ENCODE measurements around the gene ZGLP1.
A peak's percentile ranks its signal among the peaks of the same experiment; 100 is the strongest.

ZGLP1 gene

GRCh38 chr19:10335352-10335985 is 25.9 kb upstream of the ZGLP1 start:
- Histone ChIP-seq H3K27me3 (ENCODE audit: control insufficient read depth, insufficient read depth, low read length) (peaks cover 6% of the 10 kb centered on the region; the same call in 1 of the 2 replicates), H3K9me3 (ENCODE audit: control insufficient read depth, insufficient read depth, low read length) (no peaks in the 10 kb centered on the region), H3K36me3 (ENCODE audit: control insufficient read depth, insufficient read depth, low read length) (peaks cover 4% of the 10 kb centered on the region), H3K9ac (ENCODE audit: low read depth, low read length) (no peak overlapping the region), H3K4me3 (ENCODE audit: low read depth, low read length) (no peak overlapping the region; the same call in 1 of the 2 replicates), H3K27ac (ENCODE audit: low read depth, low read length) (no peak overlapping the region), H3K4me1 (ENCODE audit: control insufficient read depth, insufficient read depth, low read length) (peaks cover 22% of the 10 kb centered on the region)

- Histone ChIP-seq H3K9me3 (ENCODE audit: control insufficient read depth, insufficient read depth, low read length) (no peaks in the 10 kb centered on the region), H3K27me3 (ENCODE audit: control insufficient read depth, insufficient read depth, low read length) (peaks cover 6% of the 10 kb centered on the region; the same call in 1 of the 2 replicates), H3K27ac (ENCODE audit: low read depth, low read length) (no peak overlapping the region), H3K4me1 (ENCODE audit: control insufficient read depth, insufficient read depth, low read length) (peaks cover 22% of the 10 kb centered on the region), H3K4me3 (ENCODE audit: low read depth, low read length) (peak overlapping the region; percentile 90), H3K36me3 (ENCODE audit: control insufficient read depth, insufficient read depth, low read length) (peaks cover 11% of the 10 kb centered on the region), H3K9ac (ENCODE audit: low read depth, low read length) (no peak overlapping the region)
Measured at GRCh38 chr19:10334588-10335351, 25.2 kb upstream of the ZGLP1 start.

GRCh38 chr19:10333758-10334587 is 24.4 kb upstream of the ZGLP1 start:
- Histone ChIP-seq H3K4me3 (ENCODE audit: low read depth, low read length) (peak overlapping the region; percentile 90), H3K36me3 (ENCODE audit: control insufficient read depth, insufficient read depth, low read length) (peaks cover 19% of the 10 kb centered on the region), H3K27ac (ENCODE audit: low read depth, low read length) (peak overlapping the region; percentile 16), H3K4me1 (ENCODE audit: control insufficient read depth, insufficient read depth, low read length) (peaks cover 15% of the 10 kb centered on the region), H3K9me3 (ENCODE audit: control insufficient read depth, insufficient read depth, low read length) (no peaks in the 10 kb centered on the region), H3K27me3 (ENCODE audit: control insufficient read depth, insufficient read depth, low read length) (peaks cover 6% of the 10 kb centered on the region; the same call in 1 of the 2 replicates), H3K9ac (ENCODE audit: low read depth, low read length) (no peak overlapping the region)

- H3K4me3 ChIP-seq (ENCODE audit: low read depth, low read length) = peak within 1 kb of the TSS; percentile 90
- H3K4me1 ChIP-seq (ENCODE audit: control insufficient read depth, insufficient read depth, low read length) = peaks cover 12% of the 10 kb centered on the region
- H3K9me3 ChIP-seq (ENCODE audit: control insufficient read depth, insufficient read depth, low read length) = no peaks in the 10 kb centered on the region
- peak within 1 kb of the TSS; percentile 96 for H3K27ac ChIP-seq (ENCODE audit: low read depth, low read length)
- H3K36me3 ChIP-seq (ENCODE audit: control insufficient read depth, insufficient read depth, low read length) = peaks cover 27% of the 10 kb centered on the region
- peak within 1 kb of the TSS; percentile 84 for H3K9ac ChIP-seq (ENCODE audit: low read depth, low read length)
- peaks cover 6% of the 10 kb centered on the region; the same call in 1 of the 2 replicates for H3K27me3 ChIP-seq (ENCODE audit: control insufficient read depth, insufficient read depth, low read length)
Measured at GRCh38 chr19:10332965-10333757, 23.5 kb upstream of the ZGLP1 start, which contains the start of gene RAVER1. Gene RAVER1 (minus strand): TSS chr19:10333529. CDS start chr19:10333507, 22 bp downstream.

GRCh38 chr19:10332158-10332964 is 22.7 kb upstream of the ZGLP1 start:
- Histone ChIP-seq H3K27ac (ENCODE audit: low read depth, low read length) (peak overlapping the region; percentile 60), H3K4me3 (ENCODE audit: low read depth, low read length) (peak overlapping the region; percentile 90), H3K9me3 (ENCODE audit: control insufficient read depth, insufficient read depth, low read length) (no peaks in the 10 kb centered on the region), H3K27me3 (ENCODE audit: control insufficient read depth, insufficient read depth, low read length) (peaks cover 6% of the 10 kb centered on the region; the same call in 1 of the 2 replicates), H3K36me3 (ENCODE audit: control insufficient read depth, insufficient read depth, low read length) (peaks cover 35% of the 10 kb centered on the region), H3K9ac (ENCODE audit: low read depth, low read length) (peak overlapping the region; percentile 84), H3K4me1 (ENCODE audit: control insufficient read depth, insufficient read depth, low read length) (peaks cover 12% of the 10 kb centered on the region)

- Histone ChIP-seq H3K27me3 (ENCODE audit: control insufficient read depth, insufficient read depth, low read length) (peaks cover 5% of the 10 kb centered on the region; the same call in 1 of the 2 replicates), H3K4me1 (ENCODE audit: control insufficient read depth, insufficient read depth, low read length) (peaks cover 8% of the 10 kb centered on the region), H3K9me3 (ENCODE audit: control insufficient read depth, insufficient read depth, low read length) (no peaks in the 10 kb centered on the region), H3K9ac (ENCODE audit: low read depth, low read length) (no peak overlapping the region), H3K36me3 (ENCODE audit: control insufficient read depth, insufficient read depth, low read length) (peaks cover 61% of the 10 kb centered on the region), H3K27ac (ENCODE audit: low read depth, low read length) (no peak overlapping the region), H3K4me3 (ENCODE audit: low read depth, low read length) (no peak overlapping the region)
Measured at GRCh38 chr19:10329555-10329954, 19.9 kb upstream of the ZGLP1 start.

- H3K27ac ChIP-seq (ENCODE audit: low read depth, low read length) = no peak overlapping the region
- H3K27me3 ChIP-seq (ENCODE audit: control insufficient read depth, insufficient read depth, low read length) = no peaks in the 10 kb centered on the region
- H3K9me3 ChIP-seq (ENCODE audit: control insufficient read depth, insufficient read depth, low read length) = no peaks in the 10 kb centered on the region
- H3K4me3 ChIP-seq (ENCODE audit: low read depth, low read length) = no peak overlapping the region
- H3K9ac ChIP-seq (ENCODE audit: low read depth, low read length) = no peak overlapping the region
- peaks cover 65% of the 10 kb centered on the region for H3K36me3 ChIP-seq (ENCODE audit: control insufficient read depth, insufficient read depth, low read length)
- peaks cover 4% of the 10 kb centered on the region for H3K4me1 ChIP-seq (ENCODE audit: control insufficient read depth, insufficient read depth, low read length)
Measured at GRCh38 chr19:10328558-10329429, 19.2 kb upstream of the ZGLP1 start.

GRCh38 chr19:10327793-10328192 is 18.2 kb upstream of the ZGLP1 start:
- no peak overlapping the region for H3K9ac ChIP-seq (ENCODE audit: low read depth, low read length)
- H3K27ac ChIP-seq (ENCODE audit: low read depth, low read length) = no peak overlapping the region
- H3K4me3 ChIP-seq (ENCODE audit: low read depth, low read length) = no peak overlapping the region
- peaks cover 74% of the 10 kb centered on the region for H3K36me3 ChIP-seq (ENCODE audit: control insufficient read depth, insufficient read depth, low read length)
- H3K9me3 ChIP-seq (ENCODE audit: control insufficient read depth, insufficient read depth, low read length) = no peaks in the 10 kb centered on the region
- H3K27me3 ChIP-seq (ENCODE audit: control insufficient read depth, insufficient read depth, low read length) = no peaks in the 10 kb centered on the region
- peaks cover 4% of the 10 kb centered on the region for H3K4me1 ChIP-seq (ENCODE audit: control insufficient read depth, insufficient read depth, low read length)

GRCh38 chr19:10325732-10326131 is 16.1 kb upstream of the ZGLP1 start:
- Histone ChIP-seq H3K27ac (ENCODE audit: low read depth, low read length) (no peak overlapping the region), H3K9me3 (ENCODE audit: control insufficient read depth, insufficient read depth, low read length) (no peaks in the 10 kb centered on the region), H3K4me1 (ENCODE audit: control insufficient read depth, insufficient read depth, low read length) (no peaks in the 10 kb centered on the region), H3K4me3 (ENCODE audit: low read depth, low read length) (no peak overlapping the region), H3K36me3 (ENCODE audit: control insufficient read depth, insufficient read depth, low read length) (peaks cover 94% of the 10 kb centered on the region), H3K9ac (ENCODE audit: low read depth, low read length) (no peak overlapping the region), H3K27me3 (ENCODE audit: control insufficient read depth, insufficient read depth, low read length) (no peaks in the 10 kb centered on the region)

Measured in HUES48 (cell line).